H1 (cell line): Measurements from ENCODE around the gene SENP6. TPM values are rescaled to one million over a fixed set of nuclear protein-coding genes. Genes with fewer than 3 reads are reported as not detected.

ENCODE experiments used
- CTCF ChIA-PET: fragments of 300-600 bp; sonication (Branson Sonifier 250); formaldehyde crosslinking; loops from one replicate; lab custom pipeline; 2021; ENCODE audit not compliant: partially characterized antibody; lab: Charles Lee
- POLR2A ChIA-PET: fragments of 300-600 bp; sonication (Branson Sonifier 250); formaldehyde crosslinking; loops from one replicate; lab custom pipeline; 2021; ENCODE audit warnings: inconsistent platforms; ENCODE audit not compliant: partially characterized antibody; lab: Charles Lee
- DNase-seq, 2 experiments: peaks; one replicate each; pipeline versions ENCODE4 v3.0.0 to v3.0.0-alpha.2; 2010 to 2022; ENCODE audit warnings: low spot score in 2 of 2, low read depth in 1 of 2, mixed read lengths in 1 of 2
- FAIRE-seq: peaks from 2 replicates; lab custom pipeline; 2011; peaks lifted over from hg19 to GRCh38; lab: Jason Lieb, UNC
- H2AFZ ChIP-seq: 2 replicates; pipeline ENCODE4 v1.8.1; 2012; ENCODE audit warnings: low read length, inconsistent platforms
- H2AK5ac ChIP-seq: 2 replicates; pipeline ENCODE4 v1.6.1; 2013; ENCODE audit warnings: low read depth, low read length
- H2BK120ac ChIP-seq: replicated peaks from 2 replicates; pipeline ENCODE3; 2013; ENCODE audit warnings: low read depth, low read length, inconsistent platforms
- H2BK12ac ChIP-seq: 2 replicates; pipeline ENCODE4 v1.6.1; 2013; ENCODE audit warnings: low read depth, low read length
- H2BK15ac ChIP-seq: 2 replicates; pipeline ENCODE4 v1.6.1; 2013; ENCODE audit warnings: low read length
- H2BK20ac ChIP-seq: 2 replicates; pipeline ENCODE4 v1.6.1; 2013; ENCODE audit warnings: low read length
- H2BK5ac ChIP-seq: 2 replicates; pipeline ENCODE4 v1.6.1; 2013; ENCODE audit warnings: low read depth, low read length
- H3K14ac ChIP-seq: 2 replicates; pipeline ENCODE4 v1.6.1; 2013; ENCODE audit warnings: inconsistent platforms; ENCODE audit not compliant: insufficient read length
- H3K18ac ChIP-seq: 2 replicates; pipeline ENCODE4 v1.6.1; 2013; ENCODE audit warnings: low read length; ENCODE audit errors: extremely low read depth
- H3K23ac ChIP-seq: 2 replicates; pipeline ENCODE4 v1.6.1; 2013; ENCODE audit warnings: inconsistent platforms; ENCODE audit not compliant: insufficient read length
- H3K23me2 ChIP-seq: 2 replicates; pipeline ENCODE4 v1.6.1; 2013; ENCODE audit warnings: low read depth, low read length
- H3K27ac ChIP-seq: 2 replicates; pipeline ENCODE4 v1.6.1; 2011; ENCODE audit warnings: low read depth, low read length, inconsistent platforms
- H3K27me3 ChIP-seq, 4 experiments: replicated peaks in 1 of 4; 1 replicate in 1 of 4; 2 replicates in 3 of 4; pipeline versions ENCODE4 v1.6.1 to v1.8.1; 2011 to 2013; ENCODE audit warnings: low read length in 3 of 4, mild to moderate bottlenecking in 3 of 4, inconsistent platforms in 2 of 4, mixed read lengths in 2 of 4, moderate library complexity in 1 of 4; ENCODE audit not compliant: control insufficient read depth in 3 of 4, insufficient read depth in 3 of 4; ENCODE audit errors: extremely low read depth in 1 of 4
- H3K36me3 ChIP-seq, 4 experiments: 2 replicates each; pipeline versions ENCODE4 v1.6.1 to v1.8.1; 2011 to 2013; ENCODE audit warnings: mild to moderate bottlenecking in 4 of 4, low read length in 3 of 4, moderate library complexity in 2 of 4, control low read depth in 1 of 4, inconsistent platforms in 1 of 4; ENCODE audit not compliant: insufficient read depth in 4 of 4, control insufficient read depth in 2 of 4
- H3K4ac ChIP-seq: replicated peaks from 2 replicates; pipeline ENCODE3; 2013; ENCODE audit warnings: low read length, low read depth, mixed read lengths, inconsistent platforms; ENCODE audit not compliant: insufficient read length
- H3K4me1 ChIP-seq, 4 experiments: replicated peaks in 1 of 4; 1 replicate in 1 of 4; 2 replicates in 3 of 4; pipeline versions ENCODE4 v1.6.1 to v1.8.1; 2011 to 2013; ENCODE audit warnings: low read length in 3 of 4, inconsistent platforms in 2 of 4, mixed read lengths in 1 of 4; ENCODE audit not compliant: insufficient read depth in 4 of 4, control insufficient read depth in 3 of 4
- H3K4me2 ChIP-seq, 2 experiments: 2 replicates each; pipeline versions ENCODE4 v1.6.1 to v1.8.1; 2011 to 2013; ENCODE audit warnings: low read depth in 2 of 2, low read length in 2 of 2, control low read depth in 1 of 2, inconsistent platforms in 1 of 2, mild to moderate bottlenecking in 1 of 2; ENCODE audit not compliant: insufficient read depth in 1 of 2
- H3K4me3 ChIP-seq, 4 experiments: fragments of 200-600, 300-600 bp in 1 of 4; sonication (generic), shearing (Covaris generic), sonication (Bioruptor Twin) in 1 of 4; 2 replicates each; pipeline versions ENCODE4 v1.5.1 to v1.8.1; 2011 to 2016; ENCODE audit warnings: low read length in 4 of 4, low read depth in 3 of 4, control low read depth in 2 of 4, inconsistent platforms in 2 of 4, mild to moderate bottlenecking in 2 of 4, mixed read lengths in 1 of 4, moderate library complexity in 1 of 4; ENCODE audit not compliant: insufficient read depth in 2 of 4; ENCODE audit errors: extremely low read depth in 1 of 4
- H3K56ac ChIP-seq: replicated peaks from 2 replicates; pipeline ENCODE3; 2013; ENCODE audit warnings: low read depth, mild to moderate bottlenecking, mixed read lengths, low read length, inconsistent platforms; ENCODE audit not compliant: insufficient read length
- H3K79me1 ChIP-seq: 2 replicates; pipeline ENCODE4 v1.6.1; 2013; ENCODE audit warnings: low read depth, low read length, control low read depth
- H3K79me2 ChIP-seq, 2 experiments: 2 replicates each; pipeline versions ENCODE4 v1.6.1 to v1.8.1; 2012 to 2013; ENCODE audit warnings: low read length in 2 of 2, mild to moderate bottlenecking in 2 of 2, inconsistent platforms in 1 of 2; ENCODE audit not compliant: insufficient read depth in 2 of 2, control insufficient read depth in 1 of 2
- H3K9ac ChIP-seq, 4 experiments: replicated peaks in 1 of 4; 1 replicate in 1 of 4; 2 replicates in 3 of 4; pipeline versions ENCODE4 v1.6.1 to v1.8.1; 2011 to 2013; ENCODE audit warnings: low read depth in 3 of 4, low read length in 3 of 4, control low read depth in 2 of 4, mild to moderate bottlenecking in 2 of 4, moderate library complexity in 2 of 4, inconsistent platforms in 1 of 4; ENCODE audit errors: extremely low read depth in 1 of 4
- H3K9me3 ChIP-seq, 2 experiments: 2 replicates each; pipeline versions ENCODE4 v1.6.1 to v1.8.1; 2012 to 2013; ENCODE audit warnings: mild to moderate bottlenecking in 2 of 2, moderate library complexity in 2 of 2, control low read depth in 1 of 2, inconsistent platforms in 1 of 2, low read depth in 1 of 2, low read length in 1 of 2, mixed read lengths in 1 of 2; ENCODE audit not compliant: insufficient read depth in 2 of 2
- H4K20me1 ChIP-seq, 2 experiments: replicated peaks in 1 of 2; 2 replicates each; pipeline versions ENCODE3 to v1.8.1; 2011 to 2013; ENCODE audit warnings: inconsistent platforms in 2 of 2, low read length in 2 of 2, mild to moderate bottlenecking in 1 of 2; ENCODE audit not compliant: insufficient read depth in 2 of 2, control insufficient read depth in 1 of 2
- H4K5ac ChIP-seq: 2 replicates; pipeline ENCODE4 v1.6.1; 2013; ENCODE audit warnings: low read length, low read depth, mixed read lengths, inconsistent platforms; ENCODE audit not compliant: insufficient read length
- H4K8ac ChIP-seq: 2 replicates; pipeline ENCODE4 v1.8.0; 2013; ENCODE audit warnings: mild to moderate bottlenecking, moderate library complexity, low read length, inconsistent platforms; ENCODE audit not compliant: insufficient read depth; ENCODE audit errors: extremely low read depth
- H4K91ac ChIP-seq: replicated peaks from 2 replicates; pipeline ENCODE3; 2013; ENCODE audit warnings: low read length, mixed read lengths, inconsistent platforms; ENCODE audit not compliant: insufficient read length
- CREB1 ChIP-seq: IDR thresholded peaks from 2 replicates; pipeline ENCODE4 v1.6.1; 2012; ENCODE audit warnings: inconsistent platforms
- MAX ChIP-seq: IDR thresholded peaks from 2 replicates; pipeline ENCODE4 v1.6.1; 2012; ENCODE audit warnings: inconsistent platforms
- NRF1 ChIP-seq: IDR thresholded peaks from 2 replicates; pipeline ENCODE4 v1.6.1; 2011; ENCODE audit warnings: mild to moderate bottlenecking, low read depth, low read length, improper control_type of control experiment
- TBP ChIP-seq: IDR thresholded peaks from 2 replicates; pipeline ENCODE4 v1.6.1; 2011; ENCODE audit warnings: low read depth, low read length, improper control_type of control experiment
- WGBS, 2 experiments: shearing (Covaris generic) in 1 of 2; methylation state at CpG; one replicate each; pipeline versions ENCODE4 v1.1.6 to v1.1.7; 2013 to 2015; ENCODE audit warnings: low lambda C conversion rate in 2 of 2, mixed read lengths in 2 of 2, inconsistent platforms in 1 of 2, low coverage in 1 of 2, missing lambda C conversion rate in 1 of 2; ENCODE audit not compliant: insufficient replicate concordance in 2 of 2, insufficient coverage in 1 of 2, insufficient read length in 1 of 2; ENCODE audit errors: extremely low coverage in 1 of 2, missing lambda C conversion rate in 1 of 2; 5-methylcytosine and 5-hydroxymethylcytosine counted together
- polyA plus RNA-seq, 7 experiments: library from polyadenylated mRNA; depleted of rRNA in 3 of 7; stranded (reverse) in 5 of 7; unstranded in 2 of 7; fragments of >200 nt in 5 of 7; fragments of 200-250 nt in 2 of 7; gene quantifications; 1 replicate in 5 of 7; 2 replicates in 1 of 7; 4 replicates in 1 of 7; pipeline versions ENCODE4 v1.2.1 to v1.2.3, GENCODE V29; 2011 to 2013; ENCODE audit warnings: missing spikeins in 2 of 7, mixed read lengths in 2 of 7
- total RNA-seq: library from RNA; stranded (reverse); fragmentation: NEBNext Ultra II Directional; extraction: Animal tissue kit (Norgen Biotek cat#: 25700); gene quantifications from 2 replicates; pipeline ENCODE4 v1.2.1, GENCODE V29; 2021

SENP6 gene
- total and polyA plus RNA-seq, 2 of the 8 experiments (the other 6 are each of a cell fraction or from before 2014, with no cell fraction given) = 13.8 to 103 TPM

- WGBS, 2 experiments = 20% methylated on average over 1 of the region's 1 CpG; no CpG with 5 or more reads in 1 of the 2 experiments
- Histone ChIP-seq H3K27me3 (no peaks in the 10 kb centered on the region), H2BK120ac (no peak overlapping the region), H3K4me1 (no peaks in the 10 kb centered on the region), H3K9me3 (peaks cover 11 to 13% of the 10 kb centered on the region in 2 experiments; a peak in 3 of 4 replicates), H2BK12ac (no peak overlapping the region), H2BK15ac (no peak overlapping the region), H3K56ac (no peak overlapping the region), H2BK5ac (no peak overlapping the region), H3K36me3 (no peaks in the 10 kb centered on the region), H2AFZ (peak overlapping the region; percentile 63; the same call in 1 of the 2 replicates), H2BK20ac (no peak overlapping the region), H3K14ac (no peak overlapping the region), H3K9ac (no peak overlapping the region), H4K91ac (no peak overlapping the region), H3K27ac (no peak overlapping the region), H4K5ac (no peak overlapping the region), H3K79me1 (no peaks in the 10 kb centered on the region), H3K4ac (no peak overlapping the region), H2AK5ac (no peak overlapping the region), H4K8ac (no peak overlapping the region), H3K4me2 (no peak overlapping the region), H3K23ac (no peak overlapping the region), H3K79me2 (no peaks in the 10 kb centered on the region), H3K4me3 (no peak overlapping the region), H3K18ac (no peak overlapping the region), H4K20me1 (no peaks in the 10 kb centered on the region), H3K23me2 (no peaks in the 10 kb centered on the region)
- FAIRE-seq (peak; percentile 88), DNase-seq (peak; percentile 10 to 48)
- ChIA-PET POLR2A (interaction anchor here (0.9 to 1.6 kb wide), 2 partner anchors 40 to 100 kb away, joined by 3 to 5 read pairs; no protein-coding TSS in a partner anchor), CTCF (interaction anchor here (0.6 to 2.7 kb wide), 28 partner anchors 9 to 351 kb away, joined by 3 to 13 read pairs (median 3); no protein-coding TSS in a partner anchor)
- TF ChIP-seq NRF1 (no peak), MAX (no peak), TBP (no peak), CREB1 (0 out of 2 replicates have a peak, but pooled peaks have one; percentile 22)
Measured at GRCh38 chr6:75563032-75563431, 38.6 kb upstream of the SENP6 start.
